ENCODE data around the gene ARID5A.

- TF ChIP-seq CTCF (IDR thresholded peaks at IDR 0.05) (no peak), POLR2A (IDR thresholded peaks at IDR 0.05) (no peak)
These were observed 5.9 kb downstream of the ARID5A start for GRCh38 chr2:96542357-96542977.
